Measurements from ENCODE around the gene MIEN1.

MIEN1 gene

DNA sequence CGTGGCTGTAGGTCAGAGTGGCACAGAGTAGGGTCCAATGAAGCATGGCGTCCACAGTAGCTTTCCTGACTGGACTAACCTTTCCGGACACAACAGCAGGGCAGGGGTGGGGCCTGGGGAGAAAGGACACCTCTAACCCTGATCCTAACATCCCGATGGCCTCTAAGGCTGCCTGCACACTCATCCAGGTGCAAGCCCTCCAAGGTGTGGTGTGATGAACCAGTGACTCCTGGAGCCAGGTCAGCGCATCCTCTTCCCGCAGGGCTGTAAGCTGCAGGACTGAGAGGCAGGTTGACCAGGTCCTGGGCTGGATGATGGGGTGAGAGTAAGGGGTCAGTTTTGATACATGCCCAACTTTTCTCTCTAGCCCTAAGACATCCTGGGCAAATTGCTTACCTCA, 33.6 kb downstream of the MIEN1 start:
- DNase-seq, result no peak

- no peak for DNase-seq
Measured at GRCh38 chr17:39695089-39695474, 35.2 kb downstream of the MIEN1 start.

GRCh38 chr17:39694593-39694992, 35.7 kb downstream of the MIEN1 start:
- no peak for DNase-seq

DNA sequence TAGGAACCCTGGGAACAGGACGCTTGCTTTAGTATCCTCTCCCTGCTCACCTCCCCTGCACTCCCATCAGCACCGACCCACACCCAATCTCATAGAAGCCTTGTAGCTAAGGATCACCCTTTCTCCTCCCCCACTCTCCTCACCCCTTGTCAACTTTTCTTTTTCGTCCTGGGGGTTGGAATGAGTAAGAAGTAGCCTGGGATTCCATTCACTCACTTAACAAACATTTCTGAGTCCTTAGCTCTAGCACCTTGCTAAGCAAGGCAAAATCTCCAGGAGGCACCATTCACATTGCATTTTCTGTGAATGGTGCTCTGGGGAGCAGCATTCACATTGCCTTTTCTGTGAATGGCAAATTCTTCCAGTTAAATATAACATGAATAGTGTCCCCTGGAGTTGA, 41.4 kb downstream of the MIEN1 start:
- DNase-seq, result no peak

DNA sequence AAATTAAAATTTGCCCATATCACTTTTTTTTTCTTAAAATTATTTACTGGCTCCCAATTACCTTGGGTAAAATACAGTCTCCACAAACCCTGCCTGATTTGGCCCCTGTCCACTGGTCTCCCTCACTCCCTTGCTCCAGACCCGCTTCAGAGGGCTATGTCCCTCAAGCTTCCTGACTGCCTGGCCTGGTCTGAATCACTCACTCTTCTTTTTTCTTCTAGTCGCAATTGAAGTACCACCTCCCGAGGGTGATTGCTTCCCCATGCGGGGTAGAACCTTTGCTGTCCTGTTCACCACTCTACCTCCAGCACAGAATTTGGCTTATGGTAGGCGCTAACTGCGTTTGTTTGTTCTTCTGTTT, 41.9 kb downstream of the MIEN1 start:
- no peak for DNase-seq

DNA sequence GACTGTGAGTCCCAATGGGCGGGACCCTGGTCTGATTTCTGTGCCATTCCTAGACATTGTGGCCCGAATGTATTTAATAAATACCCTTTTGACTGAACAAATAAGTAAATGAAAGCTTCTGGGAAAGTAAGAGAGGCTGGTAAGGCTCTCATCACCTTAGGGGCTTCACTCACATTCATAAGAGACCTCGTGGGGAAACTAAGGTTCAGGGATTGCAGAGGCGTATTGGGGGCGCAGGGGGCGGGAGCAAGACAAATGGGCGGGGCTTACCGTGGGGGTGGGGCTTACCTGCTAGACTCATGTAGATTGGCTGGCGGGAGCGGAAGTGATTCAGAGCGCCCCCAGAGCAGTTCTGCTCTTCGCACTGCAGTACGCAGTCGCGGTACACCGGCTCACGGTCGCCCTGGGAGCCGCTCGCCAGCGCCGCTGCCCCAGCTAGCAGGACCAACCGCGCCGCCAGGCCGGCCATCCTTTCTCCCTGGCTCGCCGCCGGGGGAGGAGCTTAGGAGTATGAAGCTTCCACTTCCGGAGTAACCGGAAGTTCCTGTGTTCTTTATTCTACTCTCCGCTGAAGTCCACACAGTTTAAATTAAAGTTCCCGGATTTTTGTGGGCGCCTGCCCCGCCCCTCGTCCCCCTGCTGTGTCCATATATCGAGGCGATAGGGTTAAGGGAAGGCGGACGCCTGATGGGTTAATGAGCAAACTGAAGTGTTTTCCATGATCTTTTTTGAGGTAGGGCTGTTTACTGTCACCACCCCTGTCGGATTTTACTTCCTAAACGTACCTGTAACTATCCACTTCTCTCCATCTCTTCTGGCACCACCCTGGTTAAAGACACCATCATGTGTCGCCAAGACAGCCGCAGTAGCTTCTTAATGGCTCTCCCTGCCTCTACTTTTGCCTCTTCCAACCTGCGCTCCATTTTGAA, 42.5 kb downstream of the MIEN1 start, which contains the start of gene PGAP3:
TSS of gene PGAP3 (minus strand) at position 512 of the 929 bp plus-strand sequence. CDS start at position 469, 43 bp downstream.
- peak; percentile 87 for DNase-seq

- DNase-seq, result no peak
Measured at GRCh38 chr17:39687101-39687545, 43.2 kb downstream of the MIEN1 start.

- DNase-seq, result no peak
Measured at GRCh38 chr17:39684369-39685192, 45.8 kb downstream of the MIEN1 start.

- no peak for DNase-seq
Measured at GRCh38 chr17:39683295-39683939, 46.9 kb downstream of the MIEN1 start.

- DNase-seq, result peak; percentile 68
Measured at GRCh38 chr17:39679521-39680192, 50.7 kb downstream of the MIEN1 start.

Measured in CD4-positive, alpha-beta T cell treated with Interleukin-6 for 4 hours (primary cell).